ENCODE data around the gene KDM8.
"Not testable (repeated sequence)": the region's sequence is repeated elsewhere in the genome, so short reads cannot be mapped to it uniquely, and the experiment has no call there.

The KDM8 gene

DNA sequence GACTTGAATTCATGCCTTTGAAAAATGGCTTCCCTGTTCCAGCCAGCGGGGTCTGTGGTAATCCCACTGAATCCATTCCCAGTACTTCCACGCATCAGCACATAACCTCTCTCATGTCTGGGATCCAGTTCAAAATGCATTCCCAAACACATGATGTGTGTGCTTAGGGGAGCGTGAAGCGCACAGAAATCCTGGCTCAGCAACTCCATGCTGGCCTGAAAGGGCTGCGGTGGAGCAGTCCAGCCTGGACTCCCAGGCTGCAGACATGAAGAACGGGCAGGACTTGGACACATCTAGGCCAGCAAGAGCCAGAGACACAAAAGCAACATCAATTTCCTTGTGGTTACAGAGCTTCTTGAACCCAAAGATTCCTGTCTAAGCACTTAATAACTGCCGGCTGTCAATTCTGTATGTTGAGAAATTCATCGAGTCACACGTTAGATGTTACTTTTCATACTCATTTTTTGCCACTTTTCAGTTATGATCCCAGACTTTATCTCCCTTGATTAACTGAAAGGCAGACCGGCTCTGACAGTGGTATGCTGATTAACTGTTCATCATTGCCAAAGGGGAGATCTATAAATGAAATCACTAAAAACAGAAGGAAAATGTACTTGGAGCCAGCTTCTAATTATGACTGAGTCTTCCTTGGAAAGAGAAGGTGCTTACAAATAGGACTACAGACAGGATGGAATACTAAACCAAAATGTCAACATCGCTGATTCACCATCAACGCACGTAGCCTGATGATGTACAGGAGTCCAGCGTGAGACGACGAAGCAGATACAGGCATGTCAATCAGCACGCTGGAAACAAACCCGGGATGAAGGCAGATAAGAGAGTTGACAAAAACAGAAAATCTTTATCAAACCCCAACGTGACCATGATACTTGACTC, 42.2 kb downstream of the KDM8 start:
- no peak for DNase-seq

DNA sequence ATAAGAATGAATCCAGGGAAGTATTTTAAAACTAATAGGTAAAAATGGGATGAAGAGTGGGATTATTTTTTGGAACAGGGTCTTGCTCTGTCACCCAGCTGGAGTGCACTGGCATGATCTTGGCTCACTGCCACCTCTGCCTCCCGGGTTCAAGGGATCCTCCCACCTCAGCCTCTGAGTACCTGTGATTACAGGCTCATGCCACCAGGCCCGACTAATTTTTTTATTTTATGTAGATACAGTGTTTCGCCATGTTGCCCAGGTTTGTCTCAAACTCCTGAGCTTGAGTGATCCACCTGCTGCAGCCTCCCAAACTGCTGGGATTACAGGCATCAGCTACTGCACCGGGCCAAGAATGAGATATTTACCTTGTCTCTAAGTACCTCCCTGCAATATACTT, 43.1 kb downstream of the KDM8 start:
- DNase-seq, result no peak

DNA sequence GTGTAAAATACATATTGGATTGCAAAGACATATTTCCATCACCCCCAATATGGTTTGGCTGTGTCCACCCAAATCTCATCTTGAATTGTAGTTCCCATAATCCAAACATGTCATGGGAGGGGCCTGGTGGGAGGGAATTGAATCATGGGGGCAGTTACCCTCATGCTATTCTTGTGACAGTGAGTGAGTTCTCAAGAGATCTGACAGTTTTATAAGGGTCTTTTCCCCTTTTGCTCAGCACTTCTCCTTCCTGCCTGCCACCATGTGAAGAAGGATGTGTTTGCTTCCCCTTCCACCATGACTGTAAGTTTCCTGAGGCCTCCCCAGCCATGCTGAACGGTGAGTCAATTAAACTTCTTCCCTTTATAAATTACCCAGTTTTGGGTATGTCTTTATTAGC, 43.8 kb downstream of the KDM8 start:
- DNase-seq, result not testable (repeated sequence)

DNA sequence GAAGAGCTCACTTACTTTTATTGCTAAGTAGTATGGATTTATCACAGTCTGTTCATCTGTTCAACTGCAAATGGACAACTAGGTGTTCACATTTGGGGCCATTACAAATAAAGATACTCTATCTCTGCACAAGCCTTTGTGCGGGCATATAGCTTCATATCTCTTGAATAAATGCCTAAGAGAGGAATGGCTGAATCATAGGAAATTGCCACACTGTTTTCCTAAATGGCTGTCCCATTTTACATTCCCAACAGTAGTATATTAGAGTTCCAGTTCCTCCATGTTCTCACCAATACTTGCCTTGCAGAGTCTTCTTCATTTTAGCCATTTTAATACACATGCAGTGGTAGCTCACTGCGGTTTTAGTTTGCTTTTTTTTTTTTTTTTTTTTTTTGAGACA, 44.7 kb downstream of the KDM8 start:
- no peak for DNase-seq

DNA sequence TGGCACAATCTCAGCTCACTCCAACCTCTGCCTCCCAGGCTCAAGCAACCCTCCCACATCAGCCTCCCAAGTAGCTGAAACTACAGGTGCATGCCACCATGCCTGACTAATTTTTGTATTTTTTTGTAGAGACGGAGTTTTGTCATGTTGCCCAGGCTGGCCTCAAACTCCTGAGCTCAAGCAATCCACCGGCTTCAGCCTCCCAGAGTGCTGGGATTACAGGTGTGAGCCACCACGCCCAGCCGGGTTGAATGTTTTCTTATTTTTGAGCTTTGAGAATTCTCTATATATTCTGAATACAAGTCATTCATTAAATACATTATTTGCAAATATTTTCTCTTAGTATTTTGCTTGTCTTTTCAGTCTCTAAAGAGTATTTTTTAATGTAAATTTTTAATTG, 45.6 kb downstream of the KDM8 start:
- DNase-seq, result not testable (repeated sequence)

DNA sequence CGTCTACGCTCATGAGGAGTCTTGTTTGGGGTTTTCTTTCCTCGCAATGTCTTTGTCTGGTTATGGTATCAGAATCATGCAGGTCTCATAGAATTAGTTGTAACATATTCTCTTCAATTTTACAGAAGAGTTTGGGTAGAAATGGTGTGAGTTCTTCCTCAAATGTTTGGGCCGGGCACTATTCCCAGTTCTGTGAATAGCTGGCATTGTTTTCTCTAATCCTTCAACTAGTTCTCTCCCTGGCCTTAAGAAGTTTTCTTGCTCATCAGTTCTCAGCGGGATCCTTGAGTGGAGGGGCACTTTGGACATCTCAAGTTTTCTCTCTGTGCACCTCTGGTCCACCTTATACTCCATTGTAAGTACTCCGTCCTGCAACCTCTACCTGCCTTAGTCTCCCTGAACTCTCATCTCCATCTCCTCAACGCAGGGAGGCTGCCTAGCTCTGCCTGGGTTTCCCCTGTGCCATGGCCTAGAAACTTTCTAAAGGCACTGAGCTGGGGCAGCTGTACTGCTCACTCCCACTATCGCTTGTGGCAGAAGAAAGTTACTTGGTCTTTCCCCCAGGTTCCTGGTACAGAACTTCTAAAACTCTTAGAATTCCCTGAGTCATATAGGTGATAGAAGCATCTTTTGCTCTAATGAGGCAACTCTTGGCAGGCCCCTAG, 48.3 kb downstream of the KDM8 start:
- no peak for DNase-seq

DNA sequence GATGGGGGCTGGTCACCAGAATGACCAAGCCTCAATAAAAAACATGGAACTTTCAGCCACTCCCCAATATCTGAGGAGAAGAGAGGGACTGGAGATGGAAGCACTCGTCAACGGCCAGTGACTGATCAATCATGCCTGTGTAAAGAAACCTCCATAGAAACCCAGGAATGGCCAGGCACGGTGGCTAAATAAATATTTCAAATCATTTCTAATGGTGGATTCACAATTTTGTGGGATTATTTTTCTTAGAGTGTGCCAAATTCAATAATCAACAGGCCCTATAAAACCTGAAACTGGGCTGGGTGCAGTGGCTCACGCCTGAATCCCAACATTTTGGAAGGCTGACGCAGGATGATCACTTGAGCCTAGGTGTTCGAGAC, 48.9 kb downstream of the KDM8 start:
- no peak for DNase-seq

DNA sequence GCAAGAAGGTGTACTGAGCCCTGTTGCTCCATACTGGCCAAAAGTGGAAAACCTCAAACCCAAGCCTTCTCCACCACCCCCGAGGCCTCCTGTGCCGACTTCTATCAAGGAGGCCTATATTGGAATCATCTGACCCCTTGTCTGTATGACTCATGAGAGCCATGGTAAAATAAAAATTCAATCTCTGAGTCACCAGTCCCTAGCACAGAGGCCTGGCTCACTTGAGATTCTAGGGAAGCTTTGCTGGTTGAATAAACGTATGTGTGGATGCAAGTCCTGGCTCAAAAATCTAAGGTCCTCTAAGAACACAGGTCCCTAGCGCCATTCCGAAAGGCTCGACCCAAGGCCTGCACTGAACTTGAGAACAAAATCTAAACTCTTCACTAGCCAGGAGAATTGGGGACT, 50.2 kb downstream of the KDM8 start:
- DNase-seq, result no peak

DNA sequence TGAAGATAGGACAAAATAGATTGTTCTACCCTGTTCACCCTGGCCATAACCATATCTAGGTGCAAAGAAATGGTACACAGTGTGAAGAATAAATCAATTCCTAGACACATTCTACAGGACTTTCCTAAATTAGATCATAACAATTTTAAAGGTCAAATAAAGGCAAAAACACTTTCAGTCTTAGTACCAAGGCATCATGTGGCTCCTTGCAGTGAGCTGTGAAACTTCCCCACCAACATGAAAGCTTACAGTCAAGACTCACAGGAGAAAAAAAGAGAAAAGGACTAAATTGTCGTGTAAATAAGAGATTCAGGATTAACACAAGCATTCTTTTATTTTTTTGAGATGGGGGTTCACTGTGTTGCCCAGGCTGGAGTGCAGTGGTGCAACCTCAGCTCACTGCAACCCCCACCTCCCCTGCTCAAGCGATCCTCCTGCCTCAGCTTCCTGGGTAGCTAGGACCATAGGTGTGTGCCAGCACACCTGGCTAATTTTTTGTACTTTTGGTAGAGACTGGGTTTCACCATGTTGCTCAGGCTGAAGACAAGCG, 51.0 kb downstream of the KDM8 start:
- DNase-seq, result no peak

DNA sequence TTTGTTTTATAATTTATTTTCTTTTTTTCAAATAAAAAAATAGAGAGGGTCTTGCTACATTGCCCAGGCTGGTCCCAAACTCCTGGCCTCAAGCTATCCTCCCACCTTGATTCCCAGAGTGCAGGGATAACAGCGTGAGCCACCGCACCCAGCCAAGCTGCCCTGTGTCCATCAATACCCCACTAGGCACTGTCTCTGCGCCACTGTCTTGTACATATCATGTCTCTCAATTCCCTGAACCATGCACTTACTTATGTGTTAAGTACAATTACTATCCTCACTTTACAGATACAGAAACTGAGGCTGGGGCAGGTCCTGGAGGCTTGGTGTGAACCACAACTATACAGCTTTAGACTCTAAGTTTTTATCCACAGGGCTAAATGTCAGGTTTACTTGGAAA, 53.5 kb downstream of the KDM8 start:
- DNase-seq, result no peak

DNA sequence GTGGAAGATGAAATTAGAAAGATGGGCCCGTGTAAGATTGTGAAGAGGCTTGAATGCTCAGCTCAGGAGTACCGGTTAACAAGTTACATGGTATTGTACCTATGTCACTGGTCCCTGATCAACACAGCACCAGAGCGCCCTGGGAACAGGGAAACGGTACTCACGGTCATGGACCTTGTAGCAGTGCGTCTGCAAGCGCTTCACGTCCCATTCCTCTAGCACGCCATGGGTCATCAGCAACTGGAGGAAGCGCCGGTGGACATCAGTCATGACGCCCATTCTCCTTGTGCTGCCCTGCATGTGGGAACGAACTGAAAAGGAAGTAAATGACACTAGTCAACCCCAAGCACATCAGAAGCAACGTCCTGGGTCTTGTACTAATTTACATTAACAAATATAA, 53.9 kb downstream of the KDM8 start:
- no peak for DNase-seq

DNA sequence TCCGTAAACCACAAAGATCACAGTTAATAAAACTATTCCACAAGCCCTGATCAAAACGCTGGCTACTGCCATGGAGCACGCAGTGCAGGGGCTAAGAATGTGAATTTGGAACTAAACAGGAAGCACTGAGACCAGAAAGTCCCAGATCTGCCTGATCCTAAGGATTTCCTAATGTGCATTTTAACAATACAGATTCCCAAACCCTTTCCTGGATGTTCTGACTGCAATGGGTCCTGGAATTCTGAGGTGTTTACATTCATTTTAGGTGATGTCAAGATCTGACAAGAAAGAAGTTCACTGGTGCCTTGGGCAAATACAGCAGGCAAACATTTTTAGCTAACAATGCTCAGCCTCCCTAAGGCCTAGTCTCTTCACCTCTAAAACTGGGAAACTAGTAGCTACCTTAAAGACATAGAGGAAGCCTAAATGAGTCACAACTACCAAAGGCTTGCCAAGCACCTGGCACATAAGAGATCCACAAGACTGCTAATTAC, 55.0 kb downstream of the KDM8 start:
- DNase-seq, result no peak

DNA sequence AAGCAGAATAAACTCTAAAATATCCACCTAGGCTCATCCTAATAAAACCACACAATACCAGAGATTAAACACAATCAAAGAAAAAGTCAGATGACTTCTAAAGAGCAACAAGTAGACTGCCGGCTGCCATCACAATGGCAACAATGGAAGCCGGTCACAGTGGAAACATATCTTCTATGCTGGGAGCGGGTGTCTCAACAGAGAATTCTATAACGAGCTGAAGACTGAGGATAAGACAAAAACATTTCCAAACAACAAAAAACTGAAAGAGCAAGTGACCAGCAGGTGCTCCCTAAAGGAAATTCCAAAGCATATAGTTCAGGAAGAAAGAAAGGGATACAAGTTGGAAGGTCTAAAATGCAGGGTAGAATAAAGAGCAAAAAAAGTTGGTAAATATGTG, 56.4 kb downstream of the KDM8 start:
- DNase-seq, result no peak

DNA sequence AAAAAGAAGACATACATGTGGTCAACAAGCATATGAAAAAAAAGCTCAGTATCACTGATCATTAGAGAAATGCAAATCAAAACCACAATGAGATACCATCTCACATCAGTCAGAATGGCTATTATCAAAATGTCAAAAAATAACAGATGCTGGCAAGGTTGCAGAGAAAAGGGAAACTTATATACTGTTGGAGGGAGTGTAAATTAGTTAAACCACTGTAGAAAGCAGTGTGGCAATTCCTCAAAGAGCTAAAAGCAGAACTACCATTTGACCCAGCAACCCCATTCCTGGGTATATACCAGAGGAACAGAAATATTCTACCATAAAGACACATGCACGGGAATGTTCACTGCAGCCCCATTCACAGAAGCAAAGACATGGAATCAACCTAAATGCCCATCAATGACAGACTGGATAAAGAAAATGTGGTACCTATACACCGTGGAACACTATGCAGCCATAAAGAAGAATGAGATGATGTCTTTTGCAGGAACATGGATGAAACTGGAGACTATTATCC, 59.6 kb downstream of the KDM8 start:
- not testable (repeated sequence) for DNase-seq

DNA sequence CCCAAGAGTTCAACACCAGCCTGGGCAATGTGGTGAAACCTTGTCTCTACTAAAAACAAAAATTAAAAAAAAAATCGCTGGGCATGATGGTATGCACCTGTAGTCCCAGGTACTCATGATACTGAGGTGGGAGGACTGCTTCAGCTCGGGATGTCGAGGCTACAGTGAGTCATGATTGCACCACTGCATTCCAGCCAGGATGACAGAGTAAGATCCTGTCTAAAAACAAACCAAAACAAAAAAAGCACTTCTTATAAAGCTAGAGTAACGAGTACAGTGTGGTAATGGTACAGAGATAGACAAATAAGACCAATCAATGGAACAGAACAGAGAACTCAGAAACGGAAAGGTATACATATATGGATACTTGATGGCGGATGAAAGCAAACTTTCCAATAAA, 60.8 kb downstream of the KDM8 start:
- no peak for DNase-seq

DNA sequence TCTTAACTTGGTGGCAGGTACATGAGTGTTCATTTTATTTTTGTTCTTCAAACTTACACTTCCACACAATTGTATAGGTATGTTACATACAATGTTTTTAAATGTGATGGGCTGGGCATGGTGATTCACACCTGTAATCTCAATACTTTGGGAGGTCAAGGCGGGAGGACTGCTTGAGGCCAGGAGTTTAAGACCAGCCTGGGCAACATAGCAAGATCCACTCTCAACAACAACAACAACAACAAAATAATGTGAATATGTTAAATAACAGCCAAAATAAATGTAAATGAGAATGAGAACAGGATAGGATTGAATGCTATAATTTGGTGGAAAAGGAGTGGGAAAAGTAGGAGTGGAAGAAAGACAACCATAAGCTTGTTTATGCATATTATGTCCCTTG, 62.7 kb downstream of the KDM8 start:
- no peak for DNase-seq

DNA sequence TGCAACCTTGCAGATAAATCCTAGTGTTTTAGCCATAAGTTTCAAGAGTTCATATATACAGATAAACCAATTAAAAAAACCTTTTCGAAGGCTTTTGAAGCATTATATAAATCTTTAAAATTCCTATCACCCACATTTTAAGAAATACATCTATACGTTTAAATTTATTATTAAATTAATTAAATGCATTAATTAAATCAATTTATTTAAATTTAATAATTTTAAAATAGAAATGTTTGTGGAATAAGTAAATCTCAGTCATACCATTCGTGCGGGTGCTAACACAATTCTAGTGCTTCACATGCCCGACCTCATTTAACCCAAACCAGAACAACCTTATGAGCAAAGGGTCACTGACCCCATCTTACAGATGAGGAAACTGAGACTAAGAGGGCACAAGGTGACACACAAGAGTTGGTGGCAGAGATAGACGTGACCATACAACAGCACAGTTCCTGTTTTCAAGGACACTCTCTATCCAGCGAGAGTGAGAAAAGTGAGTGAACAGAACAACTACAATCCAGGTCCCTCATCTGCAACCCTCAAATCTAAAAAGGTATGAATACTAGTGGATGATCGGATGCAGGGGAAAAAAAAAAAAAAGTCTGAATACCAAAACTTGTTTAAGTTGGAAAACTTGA, 63.8 kb downstream of the KDM8 start:
- peak; percentile 3 for DNase-seq

DNA sequence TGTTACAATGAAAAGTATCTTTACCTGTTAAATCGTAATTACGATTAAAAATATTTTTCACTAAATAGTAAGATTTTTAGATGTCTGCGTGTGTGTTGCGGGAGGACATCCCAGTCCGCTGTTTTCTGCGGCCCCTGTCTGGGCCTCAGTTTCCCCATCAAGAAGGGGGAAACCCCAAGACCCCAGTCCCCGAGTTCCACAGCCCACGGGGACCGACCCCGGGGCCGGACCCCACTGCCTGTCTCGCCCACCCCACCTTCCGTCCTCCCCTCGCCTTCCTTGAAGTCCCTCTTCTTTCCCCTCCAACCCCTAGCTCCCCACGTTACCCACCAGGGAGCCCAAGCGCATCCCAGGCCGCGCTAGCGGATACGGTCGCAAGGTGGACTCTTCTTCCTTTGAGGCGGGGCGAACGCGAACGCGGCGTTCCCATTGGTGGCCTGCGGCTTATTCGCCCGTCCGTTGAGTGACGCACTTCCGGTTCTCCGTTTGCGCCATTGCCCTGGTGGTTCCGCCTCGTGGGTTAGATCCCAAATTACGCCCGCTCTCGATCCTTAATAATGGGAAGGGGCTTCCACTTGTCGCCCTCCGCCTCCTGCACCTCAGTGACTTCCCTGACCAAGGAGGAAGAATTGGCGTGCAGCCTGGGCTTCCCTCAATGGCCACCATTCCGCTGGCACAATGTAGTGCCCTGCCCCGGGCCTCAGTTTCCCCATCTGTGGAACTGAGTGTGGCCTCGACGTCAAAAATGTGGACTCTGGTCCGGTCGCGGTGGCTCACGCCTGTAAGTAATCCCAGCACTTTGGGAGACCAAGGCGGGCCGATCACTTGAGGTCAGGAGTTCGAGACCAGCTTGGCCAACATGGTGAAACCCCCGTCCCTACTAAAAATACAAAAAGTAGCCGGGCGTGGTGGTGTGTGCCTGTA, 65.3 kb downstream of the KDM8 start, which contains the start of gene NSMCE1:
Gene NSMCE1 (minus strand): TSS at position 397 of the 924 bp plus-strand sequence. CDS start 11,202 bp downstream, outside the sequence.
- peak; percentile 96 for DNase-seq

DNA sequence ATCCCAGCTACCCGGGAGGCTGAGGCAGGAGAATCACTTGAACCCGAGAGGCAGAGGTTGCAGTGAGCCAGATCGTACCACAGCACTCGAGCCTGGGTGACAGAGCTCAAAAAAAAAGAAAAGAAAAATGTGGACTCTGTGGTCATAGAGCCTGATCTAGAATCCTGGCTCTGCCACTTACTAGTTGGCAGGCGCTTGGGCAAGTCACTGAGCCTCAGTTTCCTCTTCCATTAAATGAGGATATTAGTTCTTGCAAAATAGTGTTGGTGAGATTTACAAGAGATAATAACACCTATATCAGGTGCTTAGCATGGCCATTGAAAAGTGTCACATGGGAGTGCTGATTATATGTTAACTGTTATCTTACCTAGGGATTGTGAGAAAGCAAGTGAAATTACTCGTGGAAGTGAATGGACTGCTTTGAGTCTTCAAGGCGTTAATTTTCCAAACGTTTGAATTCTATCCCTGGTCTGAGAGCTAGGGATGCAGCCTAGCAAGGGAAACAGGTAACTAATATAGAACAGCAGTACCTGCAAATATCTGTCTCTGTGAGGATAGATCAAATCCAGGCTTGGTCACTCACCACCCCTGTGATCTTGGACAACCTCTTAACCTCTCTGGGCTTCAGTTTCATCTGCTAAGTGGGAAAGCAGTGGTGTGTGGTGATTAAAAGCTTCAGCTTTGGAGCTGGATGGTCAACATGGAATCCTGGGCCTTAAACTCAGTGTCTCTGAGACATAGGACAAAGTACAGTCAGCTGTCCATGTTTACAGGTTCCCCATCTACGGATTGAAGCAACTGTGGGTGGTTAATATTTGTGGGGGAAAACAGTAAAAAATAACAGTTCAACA, 66.2 kb downstream of the KDM8 start:
- DNase-seq, result no peak

DNA sequence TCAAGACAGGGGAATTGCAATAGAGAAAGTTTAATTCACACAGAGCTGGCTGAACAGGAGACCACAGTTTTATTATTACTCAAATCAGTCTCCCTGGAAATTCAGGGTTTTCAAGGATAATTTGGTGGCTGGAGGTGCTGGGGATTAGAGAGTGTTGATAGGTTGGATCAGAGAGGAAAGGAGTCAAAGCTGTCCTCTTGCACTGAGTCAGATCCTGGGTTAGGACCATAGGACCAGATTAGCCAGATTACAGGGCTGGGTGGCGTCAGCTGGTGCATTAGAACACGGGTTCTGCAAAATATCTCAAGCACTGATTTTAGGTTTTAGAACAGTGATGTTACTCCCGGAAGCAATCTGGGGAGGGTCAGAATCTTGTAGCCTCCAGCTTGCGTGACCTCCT, 67.0 kb downstream of the KDM8 start:
- no peak for DNase-seq
